ENCODE results near the gene CYP4F8.

GRCh38 chr19:15609261-15609660 lies 5.8 kb upstream of the CYP4F8 start:
- TF ChIP-seq EZH2phosphoT487 (IDR thresholded peaks at IDR 0.05; ENCODE audit: insufficient read depth, low read depth): no peak
- TF ChIP-seq EZH2 (IDR thresholded peaks at IDR 0.05; ENCODE audit: insufficient read depth, poor library complexity, severe bottlenecking): no peak
